A673 (cell line): ENCODE data around the gene DNAH2.

Source experiments
- CTCF ChIP-seq: fragments of 300-800, 200-600 bp; sonication (generic); conservative IDR thresholded peaks from 2 replicates; pipeline ENCODE4 v1.5.1; 2017; ENCODE audit warnings: low read depth, mild to moderate bottlenecking, antibody characterized with exemption, low read length, moderate library complexity, mixed read lengths
- EZH2 ChIP-seq: fragments of 200-600 bp; sonication (generic); IDR thresholded peaks from 2 replicates; pipeline ENCODE4 v1.6.1; 2017; ENCODE audit warnings: borderline replicate concordance, low read depth, mild to moderate bottlenecking, mixed read lengths, antibody characterized with exemption, low read length; ENCODE audit not compliant: poor library complexity, severe bottlenecking

- TF ChIP-seq CTCF (no peak), EZH2 (no peak)
Observed at GRCh38 chr17:7836596-7837407, 119.3 kb downstream of the DNAH2 start.
